HCT116 (cell line): ENCODE measurements around the gene ELFN1.

ENCODE experiments used
- CEBPB ChIP-seq: IDR thresholded peaks from 2 replicates; pipeline ENCODE4 v1.6.1; 2012; ENCODE audit warnings: low read depth
- EZH2 ChIP-seq: fragments of 200-600 bp; sonication (generic); IDR thresholded peaks from 2 replicates; pipeline ENCODE4 v1.6.1; 2017; ENCODE audit warnings: antibody characterized with exemption, mixed run types
- POLR2A ChIP-seq: IDR thresholded peaks from 2 replicates; pipeline ENCODE4 v1.7.0; 2011; ENCODE audit warnings: borderline replicate concordance; ENCODE audit not compliant: insufficient read depth, insufficient read length; ENCODE audit errors: extremely low read depth
- POLR2AphosphoS5 ChIP-seq: IDR thresholded peaks from 2 replicates; pipeline ENCODE4 v1.6.1; 2011; ENCODE audit warnings: mild to moderate bottlenecking, low read depth, low read length, moderate library complexity
- TF ChIP-seq, protein P1 (sequence below), 3 experiments: fragments of 200-600 bp in 1 of 3; sonication (generic) in 1 of 3; IDR thresholded peaks in 2 of 3; conservative IDR thresholded peaks in 1 of 3; 2 replicates each; pipeline ENCODE4 v1.5.1; 2012 to 2017; ENCODE audit warnings: low read depth in 2 of 3, low read length in 2 of 3, antibody characterized with exemption in 1 of 3, borderline replicate concordance in 1 of 3, control low read depth in 1 of 3, mild to moderate bottlenecking in 1 of 3, mixed read lengths in 1 of 3, mixed run types in 1 of 3, moderate library complexity in 1 of 3; ENCODE audit not compliant: insufficient read depth in 1 of 3

DNA sequence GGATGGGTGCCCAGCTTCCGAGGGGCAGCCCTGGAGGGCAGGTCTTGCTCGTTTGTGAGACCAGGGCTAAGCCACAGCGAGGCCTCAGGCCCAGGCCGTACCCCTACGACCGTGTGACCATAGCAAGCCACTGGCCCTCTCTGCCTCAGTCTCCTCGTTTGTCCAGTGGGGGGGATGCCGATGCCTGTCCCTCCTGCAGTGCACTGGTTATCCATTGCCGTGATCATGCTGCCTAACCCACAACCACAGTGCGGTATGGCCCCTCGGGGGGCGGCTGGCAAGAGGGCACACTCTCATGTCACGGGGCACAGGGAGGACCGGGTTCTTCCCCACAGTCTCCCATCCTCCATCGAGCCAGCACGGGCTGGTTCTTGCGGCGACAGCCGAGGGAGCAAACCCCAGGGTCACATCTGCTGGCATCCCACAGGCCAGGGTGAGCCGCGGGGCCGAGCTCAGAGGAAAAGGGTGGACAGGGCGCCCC is 80.5 kb downstream of the ELFN1 start:
- TF ChIP-seq, protein P1, sequence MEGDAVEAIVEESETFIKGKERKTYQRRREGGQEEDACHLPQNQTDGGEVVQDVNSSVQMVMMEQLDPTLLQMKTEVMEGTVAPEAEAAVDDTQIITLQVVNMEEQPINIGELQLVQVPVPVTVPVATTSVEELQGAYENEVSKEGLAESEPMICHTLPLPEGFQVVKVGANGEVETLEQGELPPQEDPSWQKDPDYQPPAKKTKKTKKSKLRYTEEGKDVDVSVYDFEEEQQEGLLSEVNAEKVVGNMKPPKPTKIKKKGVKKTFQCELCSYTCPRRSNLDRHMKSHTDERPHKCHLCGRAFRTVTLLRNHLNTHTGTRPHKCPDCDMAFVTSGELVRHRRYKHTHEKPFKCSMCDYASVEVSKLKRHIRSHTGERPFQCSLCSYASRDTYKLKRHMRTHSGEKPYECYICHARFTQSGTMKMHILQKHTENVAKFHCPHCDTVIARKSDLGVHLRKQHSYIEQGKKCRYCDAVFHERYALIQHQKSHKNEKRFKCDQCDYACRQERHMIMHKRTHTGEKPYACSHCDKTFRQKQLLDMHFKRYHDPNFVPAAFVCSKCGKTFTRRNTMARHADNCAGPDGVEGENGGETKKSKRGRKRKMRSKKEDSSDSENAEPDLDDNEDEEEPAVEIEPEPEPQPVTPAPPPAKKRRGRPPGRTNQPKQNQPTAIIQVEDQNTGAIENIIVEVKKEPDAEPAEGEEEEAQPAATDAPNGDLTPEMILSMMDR (IDR thresholded peaks at IDR 0.05 in 2 of 3, conservative IDR thresholded peaks at IDR 0.05 in 1 of 3; ENCODE audit: borderline replicate concordance in 1 of 3, insufficient read depth in 1 of 3, low read depth in 2 of 3, low read length in 2 of 3) = no peak
- TF ChIP-seq EZH2 = no peak
- no peak for TF ChIP-seq CEBPB
- no peak for TF ChIP-seq POLR2A
- no peak for TF ChIP-seq POLR2AphosphoS5
